Femur (tissue), 1 donor: ENCODE results near the gene HBP1.
A peak's percentile ranks its signal among the peaks of the same experiment; 100 is the strongest.

Source experiments
- DNase-seq: peaks from one replicate; pipeline ENCODE4 v3.0.0-alpha.2; 2017

The HBP1 gene

DNA sequence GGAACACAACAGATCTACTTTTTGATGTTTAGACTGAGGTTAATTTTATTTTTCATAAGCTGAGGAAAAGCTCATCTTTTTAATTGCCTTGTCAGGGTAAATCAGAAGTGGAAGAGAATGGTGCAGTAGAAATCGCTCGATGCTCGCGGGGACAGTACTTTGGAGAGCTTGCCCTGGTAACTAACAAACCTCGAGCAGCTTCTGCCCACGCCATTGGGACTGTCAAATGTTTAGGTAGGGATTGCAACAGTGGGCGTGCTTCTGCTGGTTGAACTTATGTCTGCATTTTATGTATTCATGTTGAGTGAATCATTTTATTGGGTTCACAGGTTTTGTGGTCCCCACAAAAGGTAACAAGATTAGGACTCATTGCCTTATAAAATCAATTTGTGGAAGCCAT, 11.7 kb upstream of the HBP1 start:
- DNase-seq = no peak

DNA sequence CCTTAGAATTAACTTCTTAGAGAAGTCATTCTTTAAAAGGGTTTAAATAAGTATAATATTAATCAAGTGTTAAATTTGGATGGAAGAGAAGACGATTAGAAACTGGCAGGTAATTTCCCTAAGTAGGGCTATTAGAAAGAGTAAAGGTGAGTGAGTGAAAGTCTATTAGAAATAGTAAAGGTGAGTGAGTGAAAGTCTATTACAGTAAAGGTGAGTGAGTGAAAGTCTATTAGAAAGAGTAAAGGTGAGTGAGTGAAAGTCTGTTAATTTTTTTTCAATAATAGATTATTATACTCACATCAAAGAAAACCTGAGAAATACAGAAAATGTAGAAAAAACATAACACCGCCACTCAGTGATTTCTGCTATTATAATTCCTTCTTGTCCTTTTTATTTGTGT, 10.8 kb upstream of the HBP1 start:
- no peak for DNase-seq

DNA sequence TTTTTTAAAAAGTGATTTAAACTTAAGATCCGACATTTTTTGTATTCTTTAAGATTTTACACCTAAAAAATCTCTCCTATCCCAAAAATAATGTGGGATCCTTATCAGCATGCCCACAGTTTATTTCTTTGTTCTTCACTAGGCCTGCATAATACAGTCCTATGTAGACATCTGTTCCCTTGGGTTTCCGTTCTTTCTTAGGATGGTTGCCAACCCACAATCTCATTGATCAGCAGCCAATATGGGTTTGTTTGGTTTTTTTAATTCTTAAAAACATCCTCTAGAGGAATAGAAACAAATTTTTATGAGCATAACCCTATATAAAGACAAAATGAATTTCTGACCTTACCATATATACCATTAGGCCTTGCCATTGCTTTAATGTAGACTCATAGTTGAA, 8.4 kb upstream of the HBP1 start:
- DNase-seq = no peak

DNA sequence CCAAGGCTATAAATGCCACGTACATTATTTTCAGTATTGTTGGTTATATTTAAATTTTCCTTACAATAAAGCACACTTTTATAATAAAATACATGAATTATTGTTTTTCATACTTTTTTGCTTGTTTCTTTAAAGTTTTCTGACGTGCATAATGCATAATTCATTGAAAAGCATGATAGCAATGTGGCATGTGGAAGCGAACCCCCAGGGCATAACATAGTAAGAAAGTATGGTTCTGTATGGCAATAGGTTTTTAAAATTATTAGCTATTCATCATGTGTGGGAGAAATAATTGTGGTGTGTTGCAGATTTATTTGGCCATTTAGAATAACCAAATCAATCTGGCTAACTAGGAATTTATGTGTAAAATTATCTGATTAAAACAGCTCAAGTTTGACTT, 7.4 kb upstream of the HBP1 start:
- no peak for DNase-seq

DNA sequence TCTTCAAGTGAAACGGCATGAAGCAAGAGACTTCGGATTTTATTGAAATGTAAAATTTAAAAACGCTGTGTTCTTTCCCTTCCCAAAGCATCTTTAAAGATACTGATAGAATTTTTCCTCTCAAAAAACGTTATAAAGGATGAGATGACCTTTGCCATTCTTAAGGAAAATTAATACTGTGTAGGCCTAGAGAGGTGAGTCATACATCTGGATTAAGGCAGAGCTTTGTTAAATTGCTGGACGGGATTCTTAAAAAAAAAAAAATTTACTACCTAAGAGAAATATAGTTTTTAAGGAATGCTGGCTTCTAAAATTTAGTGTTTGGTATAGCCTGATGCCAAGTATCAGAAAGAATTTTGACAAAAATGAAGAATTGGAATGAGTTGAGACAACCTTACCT, 6.3 kb upstream of the HBP1 start:
- no peak for DNase-seq

DNA sequence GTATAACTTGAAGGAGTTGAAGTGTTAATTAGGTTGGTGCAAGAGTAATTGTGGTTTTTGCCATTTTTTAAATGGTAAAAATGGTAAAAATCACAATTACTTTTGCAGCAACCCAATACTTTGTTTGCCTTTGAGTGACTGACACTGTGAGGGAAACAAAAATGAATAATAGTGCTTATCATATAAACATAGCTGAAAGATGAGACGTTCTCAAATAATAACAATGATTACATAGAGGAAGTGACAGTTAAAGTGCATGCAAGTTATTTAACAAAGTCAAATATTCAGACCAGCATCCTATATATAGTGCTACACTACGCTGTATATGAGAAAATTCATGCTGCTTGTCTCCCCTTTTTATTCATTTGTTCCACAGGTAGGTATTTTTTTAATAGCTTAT, 4.7 kb upstream of the HBP1 start:
- DNase-seq = no peak

DNA sequence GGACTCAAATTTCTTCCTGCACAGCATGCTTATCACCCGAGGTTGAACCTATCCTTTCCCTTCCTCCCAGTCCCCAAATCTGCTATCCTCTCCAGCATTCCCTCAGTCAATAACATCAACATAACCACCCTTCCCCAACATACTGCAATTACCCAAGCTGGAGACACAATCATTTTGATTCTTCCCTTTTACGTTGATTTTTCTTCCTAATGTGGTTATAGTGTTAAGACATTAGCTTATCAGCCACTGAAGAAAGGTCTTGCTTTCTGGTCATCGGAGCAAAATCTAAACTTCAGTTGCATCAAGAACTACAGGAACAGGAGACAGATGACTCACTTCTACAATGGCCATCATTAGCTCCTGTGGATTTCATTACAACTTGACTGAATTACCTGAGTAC, 3.5 kb upstream of the HBP1 start:
- no peak for DNase-seq

DNA sequence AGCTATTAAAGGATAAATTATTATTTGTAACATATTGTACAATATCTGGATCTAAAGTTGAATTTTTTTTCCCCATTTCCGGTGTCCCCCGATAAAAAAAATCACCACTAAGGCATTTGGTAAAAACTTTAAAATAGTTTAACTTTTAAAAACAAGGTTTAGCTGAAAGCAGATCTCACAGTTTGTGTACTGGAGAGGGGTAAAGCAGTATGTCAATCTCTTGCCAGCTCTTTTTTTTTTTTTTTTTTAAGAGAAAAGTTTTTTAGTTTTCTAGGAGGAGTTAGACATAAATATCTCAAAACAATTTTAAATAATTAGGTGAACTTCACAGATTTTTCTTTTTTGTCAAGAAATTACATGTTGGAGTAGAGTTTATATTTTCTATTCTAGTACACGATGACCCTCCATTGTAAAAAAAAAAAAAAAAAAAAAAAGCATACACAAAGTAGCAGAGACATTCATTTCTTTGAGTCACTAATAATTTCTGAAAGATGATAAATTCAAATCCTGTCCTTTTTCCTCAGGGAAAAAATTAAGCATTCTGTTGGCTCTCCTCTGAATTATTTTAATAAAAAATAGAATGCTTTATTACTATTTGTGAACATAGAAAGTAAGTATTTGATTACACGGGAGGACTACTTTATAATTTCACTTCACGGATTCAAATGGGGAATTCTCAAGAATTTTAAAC, 1.9 kb upstream of the HBP1 start:
- no peak for DNase-seq

DNA sequence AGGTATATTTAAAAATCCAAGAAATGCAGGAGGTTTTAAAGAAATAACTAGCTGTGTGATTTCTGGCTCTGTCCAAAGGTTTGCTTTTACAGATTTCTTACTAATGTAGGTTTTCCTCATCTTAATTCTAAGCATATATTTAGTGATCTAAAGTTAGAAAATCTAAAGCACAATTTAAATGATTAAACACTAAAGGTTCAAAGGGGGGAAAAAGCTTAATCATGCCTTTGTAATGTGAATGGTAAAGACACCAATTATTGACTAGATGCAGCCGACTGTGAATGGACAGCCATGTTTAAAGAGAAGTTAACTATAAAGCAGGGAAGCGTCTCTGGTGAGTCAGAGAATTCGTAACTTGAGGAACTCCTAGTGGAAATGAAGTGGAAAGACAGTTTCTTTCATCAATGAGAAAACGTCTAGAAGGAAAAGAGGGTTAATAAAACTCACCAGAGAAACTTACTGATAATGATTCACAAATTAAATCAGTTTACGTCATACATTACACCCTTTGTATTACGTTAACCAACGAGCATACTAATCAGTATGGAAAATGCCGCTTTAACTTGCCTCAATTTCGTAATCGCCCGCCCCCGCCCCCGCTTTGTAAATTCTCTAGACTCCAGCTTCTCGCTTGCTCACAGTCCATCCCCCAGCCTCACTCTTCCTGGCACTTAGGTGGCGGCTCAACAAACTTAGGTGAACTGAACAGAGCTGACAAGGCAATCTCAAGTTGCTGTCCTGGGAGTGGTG, 1.1 kb upstream of the HBP1 start:
- DNase-seq = peak; percentile 87

DNA sequence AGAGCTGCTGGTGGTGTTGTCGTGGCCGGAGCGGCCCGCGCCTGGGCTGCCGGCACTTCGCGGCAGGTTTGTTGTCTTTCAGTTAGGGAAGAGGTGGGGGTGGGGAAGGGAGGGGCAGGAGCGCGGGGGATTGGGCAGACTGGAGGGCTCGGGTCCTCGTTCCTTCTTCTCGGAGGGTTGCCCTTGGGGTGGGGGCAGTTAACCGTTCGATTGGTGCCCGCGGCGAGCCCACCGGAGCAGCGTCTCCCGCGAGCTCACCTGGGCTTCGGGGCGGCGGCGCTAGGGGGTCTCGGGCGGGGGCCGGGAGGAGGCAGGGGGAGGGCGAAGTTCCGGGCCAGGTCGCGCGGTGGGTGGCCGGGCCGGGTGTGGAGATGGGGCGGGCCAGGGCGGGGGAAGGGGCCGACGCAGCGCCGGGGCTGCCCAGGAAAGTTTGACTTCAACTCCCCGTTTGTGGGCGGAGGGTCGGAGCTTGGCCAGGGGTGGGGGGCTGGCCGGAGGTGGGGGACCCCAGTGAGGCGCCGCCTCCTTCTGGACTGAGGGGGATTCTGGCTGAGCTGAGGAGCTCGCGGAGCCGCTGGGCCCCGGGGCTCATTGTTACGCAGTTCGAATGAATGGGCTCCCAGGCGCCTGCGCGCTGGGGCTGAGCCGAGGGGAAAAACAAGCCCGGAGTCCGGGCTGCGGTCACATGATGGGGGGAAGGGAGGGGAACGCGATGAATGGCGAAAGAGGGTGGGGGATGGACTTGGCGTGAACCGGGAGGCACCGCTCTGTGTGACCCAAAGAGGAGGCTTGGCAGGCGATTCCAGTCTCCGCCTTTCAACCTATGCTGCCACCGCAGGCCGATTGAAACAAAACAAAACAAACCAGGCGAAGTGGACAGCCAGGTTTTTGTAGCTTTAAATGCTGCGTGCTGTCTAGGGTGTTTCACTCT, 582 bp downstream of the HBP1 start:
- DNase-seq = peak; percentile 98

DNA sequence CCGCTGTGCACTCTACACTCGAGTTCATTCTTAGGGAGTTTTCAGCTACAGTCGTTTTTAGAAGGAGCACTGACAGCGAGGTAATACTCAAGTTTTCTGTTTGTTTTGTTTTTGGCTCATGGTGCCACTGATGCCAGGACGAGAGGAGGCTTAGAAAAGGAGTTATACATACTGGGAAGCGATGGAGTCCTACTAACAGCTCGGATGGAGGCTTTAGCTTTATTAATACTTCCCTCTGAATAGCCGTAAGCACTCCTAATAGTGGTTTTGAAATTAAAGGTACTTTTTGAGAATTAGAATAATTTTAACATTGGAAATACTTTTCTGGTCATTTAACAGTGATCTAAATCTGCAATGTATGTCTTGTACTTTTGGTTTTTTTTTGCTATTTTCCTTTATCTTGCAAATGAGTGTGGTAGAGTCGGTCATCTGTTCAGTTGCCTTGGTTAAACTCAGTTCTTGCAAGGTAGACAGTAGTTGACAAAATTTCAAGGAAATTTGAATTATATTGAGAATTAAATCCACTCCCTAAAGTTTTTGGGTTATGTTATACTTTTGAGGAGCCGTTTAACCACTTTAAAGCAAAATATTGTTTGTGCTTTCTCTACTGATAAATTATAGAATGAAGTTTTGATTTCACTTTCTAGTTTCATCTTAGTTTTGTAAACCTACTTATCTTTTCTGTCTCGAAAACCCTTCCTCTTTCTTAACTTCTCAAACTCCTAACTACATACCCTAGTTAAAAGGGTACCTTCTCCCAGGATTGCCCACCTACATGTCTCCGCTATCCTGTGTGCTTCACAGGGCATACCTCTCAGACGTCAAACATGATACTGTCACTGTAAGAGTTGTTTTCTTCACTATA, 1.5 kb downstream of the HBP1 start:
- DNase-seq = no peak

DNA sequence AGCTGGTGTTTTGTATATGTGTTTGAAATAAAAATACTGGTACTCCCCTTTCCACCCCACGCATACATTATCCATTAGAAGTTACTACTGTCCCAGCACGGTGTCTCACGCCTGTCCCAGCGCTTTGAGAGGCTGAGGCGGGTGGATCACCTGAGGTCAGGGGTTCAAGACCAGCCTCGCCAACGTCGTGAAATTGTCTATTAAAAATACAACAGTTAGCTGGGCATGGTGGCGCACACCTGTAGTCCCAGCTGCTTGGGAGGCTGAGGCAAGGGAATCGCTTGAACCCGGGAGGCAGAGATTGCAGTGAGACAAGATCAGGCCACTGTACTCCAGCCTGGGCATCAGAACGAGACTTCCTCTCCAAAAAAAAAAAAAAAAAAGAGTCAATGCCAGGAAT, 2.7 kb downstream of the HBP1 start:
- no peak for DNase-seq

DNA sequence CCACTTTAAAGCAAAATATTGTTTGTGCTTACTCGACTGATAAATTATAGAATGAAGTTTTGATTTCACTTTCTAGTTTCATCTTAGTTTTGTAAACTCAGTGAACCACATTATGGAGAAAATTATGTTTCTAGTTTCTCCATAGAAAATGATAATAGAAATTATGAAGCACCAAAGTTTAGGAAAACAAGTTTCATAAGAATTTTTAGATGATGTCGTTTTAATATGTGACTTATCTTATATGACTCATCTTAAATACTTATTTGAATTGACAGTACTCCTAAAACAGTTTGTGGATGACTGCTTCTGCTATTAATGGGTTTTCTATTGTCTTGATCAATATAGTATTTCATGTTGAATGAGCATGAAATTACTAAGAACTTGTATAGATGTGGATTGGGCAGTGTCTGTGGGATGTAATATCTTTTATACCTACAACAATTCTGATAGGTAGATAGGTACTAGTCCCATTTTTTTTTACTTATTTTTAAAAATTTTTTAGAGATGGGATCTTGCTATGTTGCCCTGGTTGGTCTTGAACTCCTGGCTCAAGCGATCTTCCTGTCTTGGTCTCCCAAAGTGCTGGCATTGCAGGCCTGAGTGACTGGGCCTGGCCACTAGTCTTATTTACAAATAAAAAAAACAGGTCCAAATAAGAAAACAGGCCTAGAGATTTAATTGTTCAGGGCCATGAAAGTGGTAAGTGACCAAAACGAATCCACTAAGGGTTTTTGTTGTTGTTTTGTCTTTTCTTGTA, 3.7 kb downstream of the HBP1 start:
- DNase-seq = no peak

DNA sequence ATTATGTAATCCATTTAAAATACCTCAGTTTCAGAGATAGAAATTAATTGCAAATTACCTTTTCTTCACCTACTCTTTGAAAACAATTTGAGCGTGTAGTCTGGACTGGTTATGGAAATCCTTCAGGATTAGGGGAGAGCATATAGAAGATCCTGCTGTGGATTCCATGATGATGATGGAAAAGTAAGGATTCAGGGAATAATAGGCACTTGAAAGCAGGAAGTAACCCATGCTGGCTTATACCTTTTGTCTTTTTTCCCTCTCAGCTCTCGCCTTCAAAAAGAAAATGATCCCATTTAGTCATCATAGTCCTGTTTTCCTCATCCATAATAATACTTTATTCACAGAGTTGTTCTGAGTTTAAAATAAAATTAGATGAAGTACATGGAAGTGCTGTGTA, 4.4 kb downstream of the HBP1 start:
- no peak for DNase-seq

DNA sequence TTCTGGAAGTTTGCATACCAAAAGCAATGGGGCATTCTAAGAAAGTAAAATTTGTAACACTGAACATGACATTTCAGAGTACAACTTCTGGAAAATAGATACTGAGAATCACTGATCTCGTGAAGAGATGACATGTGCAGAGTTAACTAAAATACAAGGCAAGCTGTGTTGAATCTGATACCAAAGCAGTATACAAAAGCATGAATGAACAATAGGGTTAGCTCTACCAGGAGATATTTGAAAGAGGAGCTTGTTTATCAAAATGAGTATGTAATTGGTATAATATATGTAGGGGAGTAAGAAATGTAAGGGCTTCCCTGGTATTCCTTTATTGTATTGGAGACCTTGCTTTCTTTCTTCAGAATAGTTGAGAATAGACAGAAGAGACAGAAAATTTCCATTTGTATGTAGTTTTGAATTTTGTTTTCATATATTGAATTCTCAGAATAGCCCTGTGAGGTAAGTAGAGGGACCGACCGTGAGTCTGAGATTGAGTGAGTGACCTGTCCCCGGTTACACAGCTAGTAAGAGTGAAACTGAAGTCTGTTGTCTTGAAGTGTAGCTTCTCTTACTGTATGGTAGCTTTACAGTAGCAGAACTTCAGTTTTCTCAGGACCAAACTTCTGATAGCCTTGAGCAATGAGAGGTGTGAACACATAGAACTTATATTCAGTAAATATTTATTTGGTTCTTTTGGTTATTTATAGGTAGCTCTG, 5.0 kb downstream of the HBP1 start:
- no peak for DNase-seq

DNA sequence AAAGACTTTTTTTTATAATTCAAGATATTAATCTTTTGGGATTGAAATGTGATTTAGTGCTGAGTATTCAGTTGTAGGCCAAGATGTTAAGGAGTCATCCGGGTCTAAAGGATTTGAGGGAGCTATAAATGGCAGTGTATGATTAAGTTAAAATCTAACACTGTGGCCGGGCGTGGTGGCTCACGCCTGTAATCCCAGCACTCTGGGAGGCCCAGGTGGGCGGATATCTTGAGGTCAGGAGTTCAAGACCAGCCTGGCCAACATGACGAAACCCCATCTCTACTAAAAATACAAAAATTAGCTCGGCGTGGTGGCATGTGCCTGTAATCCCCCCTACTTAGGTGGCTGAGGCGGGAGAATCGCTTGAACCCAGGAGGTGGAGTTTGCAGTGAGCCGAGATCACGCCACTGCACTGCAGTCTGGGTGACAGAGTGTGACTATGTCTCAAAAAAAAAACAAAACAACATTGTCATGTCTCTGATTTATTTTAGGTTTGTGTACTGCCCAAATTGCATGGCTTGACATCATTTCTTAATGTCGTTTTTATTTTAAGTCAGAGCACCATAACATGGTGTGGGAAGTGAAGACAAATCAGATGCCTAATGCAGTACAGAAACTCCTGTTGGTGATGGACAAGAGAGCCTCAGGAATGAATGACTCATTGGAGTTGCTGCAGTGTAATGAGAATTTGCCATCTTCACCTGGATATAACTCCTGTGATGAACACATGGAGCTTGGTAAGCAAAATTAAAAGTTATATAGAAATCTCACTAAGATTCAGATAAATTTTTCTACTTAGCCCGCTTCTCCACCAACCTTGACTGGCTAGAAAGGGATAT, 10.7 kb downstream of the HBP1 start:
- DNase-seq = no peak

DNA sequence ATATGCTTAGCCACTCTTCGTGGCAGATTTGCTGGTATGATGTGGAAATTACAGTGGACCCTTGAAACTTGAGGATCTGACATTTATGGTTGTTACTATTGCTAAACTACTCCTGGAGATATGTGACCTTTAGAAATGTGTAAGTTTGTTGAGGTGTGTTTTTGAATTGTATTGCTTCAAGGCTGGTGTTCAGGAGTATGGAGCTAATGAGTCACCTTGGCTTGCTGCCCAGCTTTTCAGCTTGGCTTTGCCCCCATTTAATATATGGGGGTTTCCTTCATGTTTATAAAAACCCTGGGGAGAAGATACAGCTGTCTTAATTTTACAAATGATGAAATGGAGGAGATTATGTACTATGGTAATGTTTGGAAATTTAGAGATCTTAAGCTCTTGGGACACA, 11.6 kb downstream of the HBP1 start:
- DNase-seq = peak; percentile 49

DNA sequence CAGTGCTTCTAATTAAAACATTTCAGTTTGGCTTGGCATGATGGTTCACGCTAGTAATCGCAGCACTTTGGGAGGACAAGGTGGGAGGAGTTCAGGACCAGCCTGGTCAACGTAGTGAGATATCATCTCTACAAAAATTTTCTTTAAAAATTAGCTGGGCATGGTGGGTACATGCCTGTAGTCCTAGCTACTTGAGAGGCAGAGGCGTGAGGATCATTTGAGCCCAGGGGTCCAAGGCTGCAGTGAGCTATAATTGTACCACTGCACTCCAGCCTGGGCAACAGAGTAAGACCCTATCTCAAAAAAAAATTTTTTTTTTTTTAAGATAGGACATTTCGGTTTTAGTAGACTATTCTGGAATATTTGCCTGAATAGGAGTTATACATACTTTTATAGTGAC, 12.4 kb downstream of the HBP1 start:
- DNase-seq = no peak

DNA sequence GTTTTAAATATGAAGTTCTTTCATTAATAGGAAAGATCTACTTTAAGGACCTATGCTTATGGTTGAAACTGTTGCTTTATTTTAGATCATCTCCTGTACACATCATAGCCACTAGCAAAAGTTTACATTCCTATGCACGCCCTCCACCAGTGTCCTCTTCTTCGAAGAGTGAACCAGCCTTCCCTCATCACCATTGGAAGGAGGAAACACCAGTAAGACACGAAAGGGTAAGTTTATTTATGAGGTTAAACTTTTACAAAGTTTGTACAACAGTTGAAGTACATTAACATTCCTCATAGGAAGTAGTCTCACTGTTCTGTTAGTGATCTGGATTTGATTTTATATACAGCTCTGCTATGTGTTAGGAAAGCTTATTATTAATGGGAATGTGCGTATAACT, 16.9 kb downstream of the HBP1 start:
- no peak for DNase-seq

DNA sequence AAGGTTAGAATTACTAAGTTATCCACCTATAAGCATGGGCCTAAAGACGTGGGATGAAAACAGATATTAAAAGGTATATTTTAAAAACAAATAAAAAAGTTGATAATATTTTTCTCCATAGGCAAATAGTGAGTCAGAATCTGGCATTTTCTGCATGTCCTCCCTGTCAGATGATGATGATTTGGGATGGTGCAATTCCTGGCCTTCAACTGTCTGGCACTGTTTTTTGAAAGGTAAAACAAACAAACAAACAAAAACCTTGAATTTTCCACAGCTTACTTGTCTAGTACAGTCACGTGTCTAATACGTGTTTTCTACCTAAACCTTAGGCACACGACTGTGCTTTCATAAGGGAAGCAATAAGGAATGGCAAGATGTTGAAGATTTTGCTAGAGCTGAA, 17.4 kb downstream of the HBP1 start:
- no peak for DNase-seq
